Adrenal gland (tissue), 5 donors: ENCODE data around the gene CEP164.

Experiments
- CTCF ChIP-seq, 6 experiments: fragments of 450-650 bp in 4 of 6; fragments of 200-600 bp in 2 of 6; sonication (generic) in 1 of 6; IDR thresholded peaks; 1 replicate in 5 of 6; 2 replicates in 1 of 6; pipeline versions ENCODE4 v1.5.1 to v1.8.0; 2016 to 2021; ENCODE audit warnings: antibody characterized with exemption in 6 of 6, mild to moderate bottlenecking in 2 of 6, moderate library complexity in 1 of 6
- POLR2A ChIP-seq, 2 donors: fragments of 450-650 bp; IDR thresholded peaks; one replicate each; pipeline ENCODE4 v1.6.1; 2017; ENCODE audit warnings: antibody characterized with exemption in 2 of 2, mild to moderate bottlenecking in 2 of 2, moderate library complexity in 1 of 2
- donor health status: DM: no; HTN: no; CAD: no.

- TF ChIP-seq CTCF (IDR thresholded peaks at IDR 0.05) (no peak), POLR2A (IDR thresholded peaks at IDR 0.05) (no peak)
These were observed 22.5 kb upstream of the CEP164 start for GRCh38 chr11:117305145-117305544.
